C4-2B (cell line): ENCODE measurements around the gene ATG2B.

Source experiments
- H3K27ac ChIP-seq: fragments of 450-650 bp; 2 replicates; pipeline ENCODE4 v1.5.1; 2017
- ZFX ChIP-seq: fragments of 450-650 bp; IDR thresholded peaks from 2 replicates; pipeline ENCODE4 v1.6.1; 2017
- TF ChIP-seq, protein P1 (sequence below): fragments of 450-650 bp; conservative IDR thresholded peaks from 2 replicates; pipeline ENCODE4 v1.5.1; 2017; ENCODE audit warnings: mild to moderate bottlenecking

The ATG2B gene

GRCh38 chr14:96287856-96288255 is 75.3 kb downstream of the ATG2B start:
- no peak for TF ChIP-seq ZFX
- TF ChIP-seq, protein P1, sequence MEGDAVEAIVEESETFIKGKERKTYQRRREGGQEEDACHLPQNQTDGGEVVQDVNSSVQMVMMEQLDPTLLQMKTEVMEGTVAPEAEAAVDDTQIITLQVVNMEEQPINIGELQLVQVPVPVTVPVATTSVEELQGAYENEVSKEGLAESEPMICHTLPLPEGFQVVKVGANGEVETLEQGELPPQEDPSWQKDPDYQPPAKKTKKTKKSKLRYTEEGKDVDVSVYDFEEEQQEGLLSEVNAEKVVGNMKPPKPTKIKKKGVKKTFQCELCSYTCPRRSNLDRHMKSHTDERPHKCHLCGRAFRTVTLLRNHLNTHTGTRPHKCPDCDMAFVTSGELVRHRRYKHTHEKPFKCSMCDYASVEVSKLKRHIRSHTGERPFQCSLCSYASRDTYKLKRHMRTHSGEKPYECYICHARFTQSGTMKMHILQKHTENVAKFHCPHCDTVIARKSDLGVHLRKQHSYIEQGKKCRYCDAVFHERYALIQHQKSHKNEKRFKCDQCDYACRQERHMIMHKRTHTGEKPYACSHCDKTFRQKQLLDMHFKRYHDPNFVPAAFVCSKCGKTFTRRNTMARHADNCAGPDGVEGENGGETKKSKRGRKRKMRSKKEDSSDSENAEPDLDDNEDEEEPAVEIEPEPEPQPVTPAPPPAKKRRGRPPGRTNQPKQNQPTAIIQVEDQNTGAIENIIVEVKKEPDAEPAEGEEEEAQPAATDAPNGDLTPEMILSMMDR, result no peak

GRCh38 chr14:96286251-96286650 is 76.9 kb downstream of the ATG2B start:
- no peak overlapping the region for H3K27ac ChIP-seq
- no peak for TF ChIP-seq ZFX
- TF ChIP-seq, protein P1, result no peak

More at GRCh38 chr14:96287856-96288255, 75.3 kb downstream of the ATG2B start:
- H3K27ac ChIP-seq, result no peak overlapping the region

DNA sequence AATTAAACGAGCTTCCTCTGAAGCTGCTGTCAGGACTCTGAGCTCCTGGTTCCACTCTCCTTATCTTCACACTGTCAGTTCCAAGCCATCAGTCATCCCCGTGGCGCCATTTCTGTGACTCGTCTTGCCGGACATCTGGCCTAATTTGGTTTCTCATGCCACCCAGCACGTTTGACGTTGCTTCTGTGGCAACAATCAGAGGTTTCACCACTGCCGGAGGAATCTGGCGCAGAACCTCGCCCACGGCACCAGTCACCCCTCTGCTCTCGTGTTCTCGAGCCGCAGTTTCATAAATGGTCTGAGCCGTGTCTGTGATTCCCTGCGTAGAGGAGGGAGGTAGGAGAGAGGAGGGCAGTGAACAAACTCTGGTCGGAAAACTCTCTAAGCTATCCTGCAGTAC is 77.5 kb downstream of the ATG2B start:
- TF ChIP-seq, protein P1, result no peak
- no peak for TF ChIP-seq ZFX
- no peak overlapping the region for H3K27ac ChIP-seq

GRCh38 chr14:96284430-96284829 is 78.7 kb downstream of the ATG2B start:
- TF ChIP-seq, protein P1, result no peak
- TF ChIP-seq ZFX, result no peak
- no peak overlapping the region for H3K27ac ChIP-seq

DNA sequence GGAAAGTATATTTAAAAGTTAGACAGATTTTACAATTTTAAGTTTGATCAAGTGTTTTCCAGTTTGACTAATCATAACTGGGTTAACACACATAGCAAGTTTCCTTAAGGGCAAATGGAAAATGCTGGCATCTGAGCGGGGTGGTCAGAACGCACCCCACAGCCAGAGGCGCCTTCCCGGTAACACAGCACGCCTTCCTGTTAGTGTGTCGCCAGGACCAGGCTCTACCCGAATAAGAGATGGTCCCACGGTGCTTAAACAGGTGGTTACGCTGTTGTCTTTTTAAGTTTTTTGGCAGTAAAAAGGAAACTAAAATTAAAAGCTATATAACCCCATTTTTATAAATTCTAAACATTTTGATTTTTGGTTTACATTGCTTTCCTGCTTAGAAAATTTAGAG is 79.1 kb downstream of the ATG2B start:
- TF ChIP-seq ZFX, result no peak
- TF ChIP-seq, protein P1, result no peak
- no peak overlapping the region for H3K27ac ChIP-seq

DNA sequence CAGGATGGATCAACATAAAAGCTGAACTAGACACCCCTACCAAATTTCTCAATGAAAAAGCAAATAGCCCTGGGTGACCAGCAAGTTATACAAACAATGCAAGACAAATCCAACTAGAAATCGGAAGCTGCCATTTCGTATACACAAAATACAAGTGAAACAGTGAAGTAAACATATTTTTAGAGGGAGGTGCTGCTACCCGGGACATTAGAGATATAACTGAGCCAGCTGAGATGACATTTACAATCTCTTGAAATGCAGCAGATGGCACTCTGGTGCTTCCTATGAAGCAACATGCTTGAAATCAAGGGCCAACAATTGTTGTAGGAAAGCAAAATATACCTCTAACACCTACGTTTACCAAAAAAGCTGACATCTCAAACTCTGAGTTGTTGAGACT is 81.7 kb downstream of the ATG2B start:
- TF ChIP-seq ZFX, result no peak
- TF ChIP-seq, protein P1, result peak; percentile 23

DNA sequence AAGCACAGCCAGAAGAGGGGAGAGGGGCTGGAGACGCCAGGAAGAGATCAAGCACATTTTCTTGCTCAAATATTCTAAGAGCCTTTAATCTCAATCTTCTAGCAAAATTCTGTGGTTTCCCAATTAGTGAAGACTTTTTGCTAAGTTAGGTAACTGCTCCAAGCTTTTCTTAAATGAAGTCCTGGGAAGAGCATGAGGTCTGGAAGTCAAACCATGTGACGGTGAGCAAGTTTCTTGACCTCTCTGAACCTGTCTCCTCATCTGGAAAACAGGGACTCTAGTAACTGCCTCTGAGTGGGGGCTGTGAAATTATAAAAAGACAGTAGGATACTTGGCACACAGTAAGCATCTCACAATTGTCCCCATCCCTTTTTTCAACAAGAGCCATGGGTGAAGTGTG is 83.0 kb downstream of the ATG2B start:
- TF ChIP-seq, protein P1, result no peak
- no peak for TF ChIP-seq ZFX
- no peak overlapping the region for H3K27ac ChIP-seq

More for the DNA sequence above, 81.7 kb downstream of the ATG2B start:
- no peak overlapping the region for H3K27ac ChIP-seq
